Measurements from ENCODE around the gene PSD4.

PSD4 gene

GRCh38 chr2:113167962-113168340, 5.8 kb upstream of the PSD4 start:
- DNase-seq (ENCODE audit: low spot score) = no peak

GRCh38 chr2:113169002-113169530, 4.7 kb upstream of the PSD4 start:
- no peak for DNase-seq (ENCODE audit: low spot score)

GRCh38 chr2:113169586-113169985, 4.2 kb upstream of the PSD4 start:
- no peak for DNase-seq (ENCODE audit: low spot score)

GRCh38 chr2:113171334-113172075, 2.3 kb upstream of the PSD4 start:
- no peak for DNase-seq (ENCODE audit: low spot score)

- no peak for DNase-seq (ENCODE audit: low spot score)
These were observed 840 bp upstream of the PSD4 start for GRCh38 chr2:113172721-113173541.

GRCh38 chr2:113174376-113174750, 592 bp downstream of the PSD4 start:
- DNase-seq (ENCODE audit: low spot score) = no peak

GRCh38 chr2:113175042-113175628, 1.4 kb downstream of the PSD4 start:
- DNase-seq (ENCODE audit: low spot score) = no peak

GRCh38 chr2:113175736-113176695, 2.2 kb downstream of the PSD4 start:
- DNase-seq (ENCODE audit: low spot score) = no peak

GRCh38 chr2:113176696-113177355, 3.1 kb downstream of the PSD4 start:
- no peak for DNase-seq (ENCODE audit: low spot score)

- no peak for DNase-seq (ENCODE audit: low spot score)
These were observed 4.4 kb downstream of the PSD4 start for GRCh38 chr2:113178069-113178746.

- DNase-seq (ENCODE audit: low spot score) = no peak
These were observed 5.1 kb downstream of the PSD4 start for GRCh38 chr2:113178891-113179290.

- DNase-seq (ENCODE audit: low spot score) = no peak
These were observed 5.8 kb downstream of the PSD4 start for GRCh38 chr2:113179446-113180045.

GRCh38 chr2:113180131-113180946, 6.6 kb downstream of the PSD4 start:
- no peak for DNase-seq (ENCODE audit: low spot score)

- DNase-seq (ENCODE audit: low spot score) = no peak
These were observed 7.7 kb downstream of the PSD4 start for GRCh38 chr2:113181258-113182051.

- DNase-seq (ENCODE audit: low spot score) = no peak
These were observed 8.9 kb downstream of the PSD4 start for GRCh38 chr2:113182471-113183260.

GRCh38 chr2:113183264-113183663, 9.5 kb downstream of the PSD4 start:
- no peak for DNase-seq (ENCODE audit: low spot score)

- no peak for DNase-seq (ENCODE audit: low spot score)
These were observed 9.9 kb downstream of the PSD4 start for GRCh38 chr2:113183703-113184102.

Measured in AG08396 (cell line).